GM12873 (cell line): ENCODE measurements around the gene CIPC.
A peak's percentile ranks its signal among the peaks of the same experiment; 100 is the strongest.

ENCODE experiments used
- CTCF ChIP-seq: IDR thresholded peaks from 2 replicates; pipeline ENCODE4 v1.5.1; 2012; ENCODE audit warnings: low read depth, mild to moderate bottlenecking, moderate library complexity, low read length, control low read depth; ENCODE audit not compliant: insufficient read depth; ENCODE audit errors: missing control alignments

Gene CIPC

GRCh38 chr14:77142005-77142800 lies 44.1 kb downstream of the CIPC start:
- TF ChIP-seq CTCF = no peak

- TF ChIP-seq CTCF = no peak
Observed at GRCh38 chr14:77143071-77143470, 45.0 kb downstream of the CIPC start.

- TF ChIP-seq CTCF = no peak
Observed at GRCh38 chr14:77144412-77145115, 46.5 kb downstream of the CIPC start.

- no peak for TF ChIP-seq CTCF
Observed at GRCh38 chr14:77145975-77146740, 48.1 kb downstream of the CIPC start.

GRCh38 chr14:77148510-77149231 lies 50.6 kb downstream of the CIPC start:
- TF ChIP-seq CTCF = no peak

- peak; percentile 73 for TF ChIP-seq CTCF
Observed at GRCh38 chr14:77151245-77151644, 53.2 kb downstream of the CIPC start.
